SK-N-SH (cell line): ENCODE results near the gene CNGA2. TPM values are rescaled to one million over a fixed set of nuclear protein-coding genes. Genes with fewer than 3 reads are reported as not detected.
A peak's percentile ranks its signal among the peaks of the same experiment; 100 is the strongest.

Experiments
- CTCF ChIA-PET: fragments of 300-600, 350-600 bp; formaldehyde crosslinking; extraction: SDS; loops from one replicate; lab custom pipeline; 2021; lab: Yijun Ruan, JAX
- POLR2A ChIA-PET: fragments of 350-600 bp; sonication (Branson Sonifier 250); formaldehyde crosslinking; extraction: SDS; loops from one replicate; lab custom pipeline; 2020; ENCODE audit warnings: antibody characterized with exemption, inconsistent platforms; lab: Yijun Ruan, JAX
- DNase-seq: peaks from one replicate; pipeline ENCODE4 v3.0.0; 2012
- H2AFZ ChIP-seq: fragments of 200-600 bp; sonication (generic); 2 replicates; pipeline ENCODE4 v1.8.1; 2016; ENCODE audit warnings: antibody characterized with exemption, mild to moderate bottlenecking, low read depth
- H3F3A ChIP-seq: fragments of 200-600 bp; sonication (generic); replicated peaks from 2 replicates; pipeline ENCODE3; 2016; ENCODE audit warnings: antibody characterized with exemption, mild to moderate bottlenecking; ENCODE audit not compliant: insufficient read depth
- H3K27ac ChIP-seq, 2 experiments: fragments of 200-500 bp in 1 of 2; fragments of 200-600 bp in 1 of 2; sonication (Bioruptor generic) in 1 of 2; sonication (generic), shearing (Covaris generic) in 1 of 2; 2 replicates each; pipeline versions ENCODE4 v1.5.1 to v1.6.1; 2014 to 2016; ENCODE audit warnings: low read depth in 2 of 2, inconsistent platforms in 1 of 2, low read length in 1 of 2, mild to moderate bottlenecking in 1 of 2, mixed read lengths in 1 of 2
- H3K27me3 ChIP-seq: fragments of 200-600 bp; sonication (generic), shearing (Covaris generic); 2 replicates; pipeline ENCODE4 v1.6.1; 2016; ENCODE audit warnings: mixed run types; ENCODE audit not compliant: insufficient read depth
- H3K36me3 ChIP-seq, 2 experiments: fragments of 200-500 bp in 1 of 2; fragments of 200-600 bp in 1 of 2; sonication (Bioruptor generic) in 1 of 2; sonication (generic) in 1 of 2; replicated peaks in 1 of 2; 2 replicates each; pipeline versions ENCODE3 to v1.5.1; 2014 to 2016; ENCODE audit warnings: low read length in 1 of 2, mild to moderate bottlenecking in 1 of 2; ENCODE audit not compliant: insufficient read depth in 2 of 2, control insufficient read depth in 1 of 2
- H3K4me1 ChIP-seq, 2 experiments: fragments of 200-500 bp in 1 of 2; fragments of 200-600 bp in 1 of 2; sonication (Bioruptor generic) in 1 of 2; sonication (generic), shearing (Covaris generic) in 1 of 2; 2 replicates each; pipeline versions ENCODE4 v1.5.1 to v1.6.1; 2014 to 2016; ENCODE audit warnings: low read depth in 1 of 2, low read length in 1 of 2, mixed run types in 1 of 2; ENCODE audit not compliant: insufficient read depth in 2 of 2, control insufficient read depth in 1 of 2
- H3K4me2 ChIP-seq: fragments of 200-600 bp; sonication (generic), shearing (Covaris generic); 2 replicates; pipeline ENCODE4 v1.6.1; 2017; ENCODE audit warnings: mixed run types
- H3K4me3 ChIP-seq, 2 experiments: fragments of 200-500 bp in 1 of 2; fragments of 200-600 bp in 1 of 2; sonication (Bioruptor generic) in 1 of 2; sonication (generic), shearing (Covaris generic) in 1 of 2; 2 replicates each; pipeline versions ENCODE4 v1.5.1 to v1.8.1; 2014 to 2016; ENCODE audit warnings: low read depth in 2 of 2, inconsistent platforms in 1 of 2, low read length in 1 of 2, mild to moderate bottlenecking in 1 of 2, mixed read lengths in 1 of 2, moderate library complexity in 1 of 2
- H3K79me2 ChIP-seq: fragments of 200-600 bp; sonication (generic); 2 replicates; pipeline ENCODE4 v1.8.1; 2017; ENCODE audit warnings: mild to moderate bottlenecking; ENCODE audit not compliant: insufficient read depth
- H3K9ac ChIP-seq: fragments of 200-600 bp; sonication (generic); 2 replicates; pipeline ENCODE4 v1.6.1; 2017; ENCODE audit warnings: mixed run types
- H3K9me2 ChIP-seq: fragments of 200-600 bp; sonication (generic); 2 replicates; pipeline ENCODE4 v1.6.1; 2017; ENCODE audit warnings: mixed run types
- H3K9me3 ChIP-seq: fragments of 200-600 bp; sonication (generic); 2 replicates; pipeline ENCODE4 v1.6.1; 2017; ENCODE audit warnings: mixed run types, mild to moderate bottlenecking, moderate library complexity
- H4K20me1 ChIP-seq: fragments of 200-600 bp; sonication (generic); 2 replicates; pipeline ENCODE4 v1.6.1; 2017; ENCODE audit warnings: mild to moderate bottlenecking, mixed run types; ENCODE audit not compliant: insufficient read depth
- ELF1 ChIP-seq: IDR thresholded peaks from 2 replicates; pipeline ENCODE4 v1.4.0; 2012
- EZH2phosphoT487 ChIP-seq: fragments of 200-600 bp; sonication (generic); IDR thresholded peaks from 2 replicates; pipeline ENCODE4 v1.6.1; 2017; ENCODE audit warnings: low read depth, mixed run types, mild to moderate bottlenecking, antibody characterized with exemption, moderate library complexity, borderline replicate concordance
- FOXJ3 ChIP-seq: sonication (generic); formaldehyde crosslinking; IDR thresholded peaks from 2 replicates; pipeline ENCODE4 v1.5.1; 2020; ENCODE audit warnings: mild to moderate bottlenecking, missing genetic modification reagents
- MXI1 ChIP-seq: IDR thresholded peaks from 2 replicates; pipeline ENCODE4 v1.6.1; 2012; ENCODE audit warnings: mild to moderate bottlenecking, low read depth, low read length, improper control_type of control experiment
- NFIC ChIP-seq: IDR thresholded peaks from 2 replicates; pipeline ENCODE4 v1.4.0; 2012; ENCODE audit warnings: borderline replicate concordance
- RAD21 ChIP-seq: IDR thresholded peaks from 2 replicates; pipeline ENCODE4 v1.6.1; 2012; ENCODE audit warnings: mild to moderate bottlenecking, low read length
- RXRA ChIP-seq: IDR thresholded peaks from 2 replicates; pipeline ENCODE4 v1.4.0; 2012; ENCODE audit warnings: low read depth, mild to moderate bottlenecking, borderline replicate concordance
- SMC3 ChIP-seq: IDR thresholded peaks from 2 replicates; pipeline ENCODE4 v1.6.1; 2012; ENCODE audit warnings: low read depth, low read length, improper control_type of control experiment
- TEAD4 ChIP-seq: IDR thresholded peaks from 2 replicates; pipeline ENCODE4 v1.4.0; 2012; ENCODE audit warnings: mild to moderate bottlenecking, borderline replicate concordance; ENCODE audit not compliant: insufficient read depth
- WGBS: methylation state at CpG from one replicate; pipeline ENCODE4 v1.1.6; 2017; ENCODE audit warnings: low lambda C conversion rate; 5-methylcytosine and 5-hydroxymethylcytosine counted together
- polyA plus RNA-seq, 3 experiments: library from polyadenylated mRNA; depleted of rRNA; stranded (reverse); fragments of >200 nt; gene quantifications; 2 replicates each; pipeline ENCODE4 v1.2.3, GENCODE V29; 2012
- TF ChIP-seq, protein P1 (sequence below): IDR thresholded peaks from 2 replicates; pipeline ENCODE4 v1.4.0; 2012; ENCODE audit warnings: low read depth
- TF ChIP-seq, protein P2 (sequence below): IDR thresholded peaks from 2 replicates; pipeline ENCODE4 v1.4.0; 2012; ENCODE audit warnings: low read depth, borderline replicate concordance
- TF ChIP-seq, protein P3 (sequence below): fragments of 150-350 bp; IDR thresholded peaks from 2 replicates; pipeline ENCODE4 v1.6.1; 2017; ENCODE audit warnings: antibody characterized with exemption, low read length, low read depth, borderline replicate concordance
- TF ChIP-seq, protein P4 (sequence below): fragments of 200-600 bp; sonication (generic); IDR thresholded peaks from 2 replicates; pipeline ENCODE4 v1.6.1; 2017; ENCODE audit warnings: antibody characterized with exemption, mild to moderate bottlenecking, moderate library complexity

The CNGA2 gene
- polyA plus RNA-seq, 1 of the 3 experiments (the other 2 are of a cell fraction), result not detected

DNA sequence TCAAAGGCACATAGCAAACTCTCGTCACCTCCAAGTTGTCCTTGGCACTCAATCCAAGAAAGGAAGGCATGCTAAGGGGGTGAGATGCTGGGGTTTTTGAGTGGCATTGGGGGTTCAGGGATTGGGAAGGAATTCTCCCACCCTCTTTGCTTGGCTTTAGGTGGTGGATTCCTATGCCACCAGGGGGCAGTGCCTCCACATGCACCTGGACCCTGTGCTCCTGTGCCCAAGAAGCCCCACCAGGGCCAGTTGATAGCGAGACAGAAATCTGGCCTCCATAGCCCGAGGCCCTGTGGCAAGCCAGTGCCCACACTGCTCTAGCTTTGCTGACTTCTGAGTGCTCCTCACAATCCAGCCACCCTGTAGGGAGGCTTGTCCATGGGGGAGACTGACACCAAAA lies 20.7 kb upstream of the CNGA2 start:
- no peaks in the 10 kb centered on the region for H3K36me3 ChIP-seq
- H2AFZ ChIP-seq, result no peak overlapping the region
- H3K27me3 ChIP-seq, result peaks cover 16% of the 10 kb centered on the region; the same call in 1 of the 2 replicates
- H3K9me2 ChIP-seq, result no peaks in the 10 kb centered on the region
- no peak overlapping the region for H3K4me3 ChIP-seq
- no peak overlapping the region for H3K27ac ChIP-seq
- H3K79me2 ChIP-seq, result no peaks in the 10 kb centered on the region
- H3F3A ChIP-seq, result no peaks in the 10 kb centered on the region
- TF ChIP-seq, protein P1, sequence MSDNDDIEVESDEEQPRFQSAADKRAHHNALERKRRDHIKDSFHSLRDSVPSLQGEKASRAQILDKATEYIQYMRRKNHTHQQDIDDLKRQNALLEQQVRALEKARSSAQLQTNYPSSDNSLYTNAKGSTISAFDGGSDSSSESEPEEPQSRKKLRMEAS, result no peak
- TF ChIP-seq, protein P2, sequence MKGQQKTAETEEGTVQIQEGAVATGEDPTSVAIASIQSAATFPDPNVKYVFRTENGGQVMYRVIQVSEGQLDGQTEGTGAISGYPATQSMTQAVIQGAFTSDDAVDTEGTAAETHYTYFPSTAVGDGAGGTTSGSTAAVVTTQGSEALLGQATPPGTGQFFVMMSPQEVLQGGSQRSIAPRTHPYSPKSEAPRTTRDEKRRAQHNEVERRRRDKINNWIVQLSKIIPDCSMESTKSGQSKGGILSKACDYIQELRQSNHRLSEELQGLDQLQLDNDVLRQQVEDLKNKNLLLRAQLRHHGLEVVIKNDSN, result no peak
- TF ChIP-seq EZH2phosphoT487, result no peak
- TF ChIP-seq SMC3, result peak; percentile 22; the same call in 1 of the 2 replicates
- TF ChIP-seq RAD21, result peak; percentile 41
- TF ChIP-seq RXRA, result no peak
- no peak for TF ChIP-seq TEAD4
- no peak for TF ChIP-seq ELF1
- TF ChIP-seq MXI1, result no peak
- TF ChIP-seq, protein P3, sequence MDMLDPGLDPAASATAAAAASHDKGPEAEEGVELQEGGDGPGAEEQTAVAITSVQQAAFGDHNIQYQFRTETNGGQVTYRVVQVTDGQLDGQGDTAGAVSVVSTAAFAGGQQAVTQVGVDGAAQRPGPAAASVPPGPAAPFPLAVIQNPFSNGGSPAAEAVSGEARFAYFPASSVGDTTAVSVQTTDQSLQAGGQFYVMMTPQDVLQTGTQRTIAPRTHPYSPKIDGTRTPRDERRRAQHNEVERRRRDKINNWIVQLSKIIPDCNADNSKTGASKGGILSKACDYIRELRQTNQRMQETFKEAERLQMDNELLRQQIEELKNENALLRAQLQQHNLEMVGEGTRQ, result no peak
- TF ChIP-seq, protein P4, sequence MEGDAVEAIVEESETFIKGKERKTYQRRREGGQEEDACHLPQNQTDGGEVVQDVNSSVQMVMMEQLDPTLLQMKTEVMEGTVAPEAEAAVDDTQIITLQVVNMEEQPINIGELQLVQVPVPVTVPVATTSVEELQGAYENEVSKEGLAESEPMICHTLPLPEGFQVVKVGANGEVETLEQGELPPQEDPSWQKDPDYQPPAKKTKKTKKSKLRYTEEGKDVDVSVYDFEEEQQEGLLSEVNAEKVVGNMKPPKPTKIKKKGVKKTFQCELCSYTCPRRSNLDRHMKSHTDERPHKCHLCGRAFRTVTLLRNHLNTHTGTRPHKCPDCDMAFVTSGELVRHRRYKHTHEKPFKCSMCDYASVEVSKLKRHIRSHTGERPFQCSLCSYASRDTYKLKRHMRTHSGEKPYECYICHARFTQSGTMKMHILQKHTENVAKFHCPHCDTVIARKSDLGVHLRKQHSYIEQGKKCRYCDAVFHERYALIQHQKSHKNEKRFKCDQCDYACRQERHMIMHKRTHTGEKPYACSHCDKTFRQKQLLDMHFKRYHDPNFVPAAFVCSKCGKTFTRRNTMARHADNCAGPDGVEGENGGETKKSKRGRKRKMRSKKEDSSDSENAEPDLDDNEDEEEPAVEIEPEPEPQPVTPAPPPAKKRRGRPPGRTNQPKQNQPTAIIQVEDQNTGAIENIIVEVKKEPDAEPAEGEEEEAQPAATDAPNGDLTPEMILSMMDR, result peak; percentile 59
- TF ChIP-seq, all 33 proteins: peak for 3
- 0% methylated on average over 1 of the region's 3 CpGs for WGBS
- peak; percentile 48 for DNase-seq
- Histone ChIP-seq H3K4me2 (no peak overlapping the region), H3K4me1 (no peaks in the 10 kb centered on the region), H3K9ac (no peak overlapping the region), H4K20me1 (no peaks in the 10 kb centered on the region), H3K9me3 (no peaks in the 10 kb centered on the region)
- POLR2A ChIA-PET, result no interaction called here
- CTCF ChIA-PET, result interaction anchor here (2.9 kb wide), 1 partner anchor 9 kb away, joined by 15 read pairs; no protein-coding TSS in a partner anchor

DNA sequence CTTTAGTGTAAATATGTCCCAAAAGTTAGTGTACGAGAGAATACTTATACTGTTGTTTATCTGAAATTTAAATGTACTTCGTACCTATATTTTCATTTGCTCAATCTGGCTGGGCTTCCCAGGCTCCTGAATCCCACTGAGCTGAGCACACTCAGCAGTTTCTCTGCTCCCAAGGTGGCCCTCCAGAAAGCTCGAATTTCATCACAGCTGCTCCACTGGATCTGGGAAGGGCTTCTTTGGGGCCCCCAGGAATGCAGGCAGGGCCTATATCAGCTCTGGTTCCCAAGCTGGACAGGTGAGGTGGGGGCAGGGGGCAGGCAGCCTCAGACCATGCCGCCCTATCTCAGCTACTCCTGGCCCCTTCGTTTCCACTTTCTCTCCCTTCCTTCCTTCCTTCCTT lies 20.2 kb upstream of the CNGA2 start:
- CTCF ChIA-PET, result interaction anchor here (2.9 kb wide), 1 partner anchor 8 kb away, joined by 15 read pairs; no protein-coding TSS in a partner anchor
- WGBS, result 2% methylated on average over 5 of the region's 5 CpGs
- TF ChIP-seq FOXJ3 (CRISPR knock-in tag), result no peak
- TF ChIP-seq NFIC, result no peak

More for the DNA sequence above, 20.2 kb upstream of the CNGA2 start:
- no peak overlapping the region for H3K9ac ChIP-seq
- no peak overlapping the region for H2AFZ ChIP-seq
- H3K27me3 ChIP-seq, result peaks cover 16% of the 10 kb centered on the region; the same call in 1 of the 2 replicates
- no peak overlapping the region for H3K27ac ChIP-seq
- DNase-seq, result no peak
- H3K4me1 ChIP-seq, result no peaks in the 10 kb centered on the region
- no peak overlapping the region for H3K4me2 ChIP-seq
- H3F3A ChIP-seq, result no peaks in the 10 kb centered on the region
- no peaks in the 10 kb centered on the region for H4K20me1 ChIP-seq
- no peaks in the 10 kb centered on the region for H3K9me3 ChIP-seq
- H3K9me2 ChIP-seq, result no peaks in the 10 kb centered on the region
- H3K36me3 ChIP-seq, result no peaks in the 10 kb centered on the region
- H3K4me3 ChIP-seq, result no peak overlapping the region
- no peaks in the 10 kb centered on the region for H3K79me2 ChIP-seq
- POLR2A ChIA-PET, result no interaction called here
